Activated CD8-positive, alpha-beta memory T cell treated with anti-CD3 and anti-CD28 coated beads, Interleukin-2, amount 50 U/mL, for 48 hours (primary cell): ENCODE results near the gene CLDN6.

Source experiments
- DNase-seq: peaks from one replicate; pipeline ENCODE4 v3.0.0-alpha.2; 2020

Gene CLDN6

DNA sequence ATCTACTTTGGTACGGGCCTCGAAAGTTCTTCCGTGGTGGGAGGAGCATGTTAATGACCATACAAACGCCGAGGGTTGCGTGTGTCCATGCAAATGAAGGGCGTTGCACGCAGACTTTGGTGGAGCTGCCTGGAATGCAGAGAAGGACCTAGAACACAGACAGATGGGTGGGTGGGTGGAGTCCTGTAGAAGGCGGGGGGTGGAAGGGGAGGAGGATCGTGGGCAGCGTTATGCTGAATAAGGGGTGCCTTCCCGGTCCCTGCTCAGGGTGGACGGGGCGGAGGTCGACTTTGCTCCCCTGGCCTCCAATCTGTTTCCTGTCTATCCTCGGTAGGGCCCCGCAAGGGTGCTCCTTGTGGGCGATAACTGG, 49.6 kb downstream of the CLDN6 start:
- no peak for DNase-seq

DNA sequence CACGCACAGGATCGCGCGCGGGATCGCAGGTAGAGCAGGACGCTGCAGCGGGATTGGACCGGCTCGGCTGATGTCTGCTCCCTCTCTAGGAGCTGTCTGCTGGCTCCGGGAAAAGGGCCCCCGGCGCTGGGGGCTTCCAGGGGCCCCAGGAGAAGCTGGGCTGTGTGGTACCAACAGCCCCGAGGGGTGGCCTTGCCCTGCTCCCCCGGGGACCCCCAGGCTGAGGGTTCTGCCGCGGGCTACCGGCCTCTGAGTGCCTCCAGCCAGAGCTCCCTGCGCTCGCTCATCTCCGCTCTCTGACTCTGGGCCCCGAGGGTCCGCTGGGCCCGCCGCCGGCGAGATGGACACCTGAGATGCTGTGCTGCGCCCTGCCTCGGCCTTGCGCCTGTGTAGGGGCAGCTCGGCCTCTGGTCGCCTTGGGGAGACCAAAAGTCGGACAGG, 50.2 kb downstream of the CLDN6 start:
- DNase-seq, result no peak

DNA sequence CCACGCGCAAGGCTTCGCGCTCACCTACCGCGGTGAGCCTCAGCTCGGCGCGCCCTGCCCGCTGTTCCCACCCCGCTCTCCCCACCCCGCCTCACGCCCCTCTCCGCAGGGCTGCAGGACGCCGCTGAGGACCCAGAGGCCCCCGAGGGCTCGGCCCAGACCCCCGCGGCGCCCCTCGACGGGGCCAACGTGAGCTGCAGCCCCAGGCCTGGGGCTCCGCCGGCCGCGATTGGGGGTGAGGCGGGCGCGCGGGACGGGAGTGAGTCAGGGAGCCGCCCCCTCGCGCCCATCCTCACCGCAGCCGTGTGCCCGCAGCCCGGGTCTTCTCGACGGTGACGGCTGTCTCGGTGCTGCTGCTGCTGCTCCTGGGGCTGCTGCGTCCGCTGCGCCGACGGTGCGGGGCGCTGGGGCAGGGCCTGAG, 50.8 kb downstream of the CLDN6 start:
- no peak for DNase-seq

DNA sequence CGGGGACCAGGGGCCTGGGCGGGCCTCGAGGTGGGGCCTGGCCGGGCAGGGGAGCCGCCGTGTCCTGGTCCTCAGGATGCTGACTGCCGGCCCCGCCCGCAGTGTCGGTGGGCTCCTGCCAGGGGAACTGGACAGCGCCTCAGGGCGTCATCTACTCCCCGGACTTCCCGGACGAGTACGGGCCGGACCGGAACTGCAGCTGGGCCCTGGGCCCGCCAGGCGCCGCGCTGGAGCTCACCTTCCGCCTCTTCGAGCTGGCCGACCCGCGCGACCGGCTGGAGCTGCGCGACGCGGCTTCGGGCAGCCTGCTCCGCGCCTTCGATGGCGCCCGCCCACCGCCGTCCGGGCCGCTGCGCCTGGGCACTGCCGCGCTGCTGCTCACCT, 51.2 kb downstream of the CLDN6 start:
- DNase-seq, result no peak

DNA sequence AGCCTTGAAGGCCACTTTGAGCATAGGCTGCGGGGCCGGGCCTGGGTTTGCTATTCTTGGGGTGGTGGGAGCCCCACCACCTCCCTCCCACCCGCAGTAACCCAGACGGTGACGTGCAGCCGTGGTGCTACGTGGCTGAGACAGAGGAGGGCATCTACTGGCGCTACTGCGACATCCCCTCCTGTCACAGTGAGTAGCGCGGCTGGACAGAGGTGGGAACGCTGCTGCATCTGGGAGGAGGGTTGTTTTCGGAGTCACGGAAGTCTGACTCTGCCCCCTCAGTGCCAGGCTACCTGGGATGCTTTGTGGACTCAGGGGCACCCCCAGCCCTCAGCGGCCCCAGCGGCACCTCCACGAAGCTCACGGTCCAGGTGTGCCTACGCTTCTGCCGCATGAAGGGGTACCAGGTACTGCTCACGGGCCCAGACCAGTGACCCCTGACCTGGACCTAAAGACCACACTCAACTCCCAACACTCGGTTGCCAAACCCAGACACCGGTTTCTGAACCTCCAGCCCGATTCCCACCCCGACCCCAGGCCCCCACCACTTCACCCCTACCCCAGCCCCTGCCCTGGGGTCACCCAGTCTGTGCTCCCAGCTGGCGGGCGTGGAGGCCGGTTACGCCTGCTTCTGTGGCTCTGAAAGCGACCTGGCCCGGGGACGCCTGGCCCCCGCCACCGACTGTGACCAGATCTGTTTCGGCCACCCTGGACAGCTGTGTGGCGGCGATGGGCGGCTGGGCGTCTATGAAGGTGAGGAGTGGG, 51.8 kb downstream of the CLDN6 start:
- no peak for DNase-seq
